Neural cell (in vitro differentiated cells): ENCODE results near the gene RERE. TPM values are rescaled to one million over a fixed set of nuclear protein-coding genes. Genes with fewer than 3 reads are reported as not detected.

Experiments used
- H2AFZ ChIP-seq: fragments of 200-600, 300-800 bp; sonication (generic), shearing (Covaris generic); 2 replicates; pipeline ENCODE4 v1.6.0; 2014; ENCODE audit warnings: low read depth, mild to moderate bottlenecking, antibody characterized with exemption, low read length, moderate library complexity
- H3F3A ChIP-seq: fragments of 200-600 bp; shearing (Covaris generic); 2 replicates; pipeline ENCODE4 v1.6.1; 2016; ENCODE audit warnings: mild to moderate bottlenecking, moderate library complexity, mixed read lengths, antibody characterized with exemption, low read length; ENCODE audit not compliant: insufficient read depth, poor library complexity, severe bottlenecking
- H3K27ac ChIP-seq: fragments of 200-600, 300-800 bp; sonication (generic), shearing (Covaris generic); 2 replicates; pipeline ENCODE4 v1.5.1; 2014; ENCODE audit warnings: mild to moderate bottlenecking, low read length, moderate library complexity
- H3K27me3 ChIP-seq: fragments of 300-800, 200-600 bp; sonication (generic), shearing (Covaris generic); 2 replicates; pipeline ENCODE4 v1.6.0; 2014; ENCODE audit warnings: mild to moderate bottlenecking, low read depth, low read length, moderate library complexity; ENCODE audit not compliant: insufficient read depth
- H3K36me3 ChIP-seq: fragments of 300-800, 200-600 bp; sonication (generic), shearing (Covaris generic); 2 replicates; pipeline ENCODE4 v1.5.1; 2014; ENCODE audit warnings: mild to moderate bottlenecking, antibody characterized with exemption, low read length, moderate library complexity; ENCODE audit not compliant: insufficient read depth
- H3K4me2 ChIP-seq: fragments of 300-800, 200-600 bp; sonication (generic), shearing (Covaris generic); 2 replicates; pipeline ENCODE4 v1.6.0; 2014; ENCODE audit warnings: mild to moderate bottlenecking, low read length
- H3K4me3 ChIP-seq: fragments of 300-800, 200-600 bp; sonication (generic), shearing (Covaris generic); 2 replicates; pipeline ENCODE4 v1.5.1; 2014; ENCODE audit warnings: mild to moderate bottlenecking, low read length, moderate library complexity
- H3K79me2 ChIP-seq: fragments of 200-600 bp; shearing (Covaris generic); replicated peaks from 2 replicates; pipeline ENCODE4 v1.6.0; 2014; ENCODE audit warnings: mild to moderate bottlenecking, low read length, moderate library complexity; ENCODE audit not compliant: insufficient read depth
- H3K9ac ChIP-seq: fragments of 300-800, 200-600 bp; sonication (generic), shearing (Covaris generic); 2 replicates; pipeline ENCODE4 v1.6.1; 2016; ENCODE audit warnings: mild to moderate bottlenecking, low read length, mixed read lengths
- H3K9me2 ChIP-seq: fragments of 200-600 bp; shearing (Covaris generic); 2 replicates; pipeline ENCODE4 v1.6.1; 2016; ENCODE audit warnings: mild to moderate bottlenecking, low read length, mixed read lengths; ENCODE audit not compliant: insufficient read depth
- H3K9me3 ChIP-seq: fragments of 200-600, 300-800 bp; sonication (generic), shearing (Covaris generic); 2 replicates; pipeline ENCODE4 v1.6.1; 2016; ENCODE audit warnings: mild to moderate bottlenecking, mixed run types, low read length, moderate library complexity, mixed read lengths
- H4K20me1 ChIP-seq: fragments of 200-600 bp; shearing (Covaris generic); 2 replicates; pipeline ENCODE4 v1.6.1; 2016; ENCODE audit warnings: mild to moderate bottlenecking, mixed run types; ENCODE audit not compliant: insufficient read depth
- CTCF ChIP-seq: fragments of 450-650 bp; IDR thresholded peaks from 2 replicates; pipeline ENCODE4 v1.5.1; 2014; ENCODE audit warnings: antibody characterized with exemption, mild to moderate bottlenecking, moderate library complexity; ENCODE audit not compliant: poor library complexity, severe bottlenecking
- EP300 ChIP-seq: fragments of 450-650 bp; conservative IDR thresholded peaks from 2 replicates; pipeline ENCODE4 v1.6.1; 2014; ENCODE audit warnings: antibody characterized with exemption, mild to moderate bottlenecking, moderate library complexity; ENCODE audit not compliant: poor library complexity, severe bottlenecking
- EZH2 ChIP-seq: fragments of 200-600, 300-800 bp; shearing (Covaris generic), sonication (generic); IDR thresholded peaks from 2 replicates; pipeline ENCODE4 v1.6.1; 2014; ENCODE audit warnings: antibody characterized with exemption, low read length, borderline replicate concordance, mild to moderate bottlenecking; ENCODE audit not compliant: insufficient read depth, poor library complexity, severe bottlenecking
- MXI1 ChIP-seq: fragments of 450-650 bp; conservative IDR thresholded peaks from 2 replicates; pipeline ENCODE4 v1.6.1; 2014; ENCODE audit warnings: antibody characterized with exemption, mild to moderate bottlenecking; ENCODE audit not compliant: poor library complexity, severe bottlenecking
- POLR2AphosphoS5 ChIP-seq: IDR thresholded peaks from 2 replicates; pipeline ENCODE4 v1.6.1; 2012
- RAD21 ChIP-seq: fragments of 450-650 bp; conservative IDR thresholded peaks from 2 replicates; pipeline ENCODE4 v1.6.1; 2014; ENCODE audit warnings: antibody characterized with exemption, mild to moderate bottlenecking, moderate library complexity
- REST ChIP-seq: IDR thresholded peaks from 2 replicates; pipeline ENCODE4 v1.6.1; 2012; ENCODE audit warnings: borderline replicate concordance
- SMC3 ChIP-seq: fragments of 450-650 bp; conservative IDR thresholded peaks from 2 replicates; pipeline ENCODE4 v1.6.1; 2014; ENCODE audit warnings: antibody characterized with exemption, mild to moderate bottlenecking, moderate library complexity; ENCODE audit not compliant: poor library complexity
- TAF1 ChIP-seq: IDR thresholded peaks from 2 replicates; pipeline ENCODE4 v1.6.1; 2012; ENCODE audit warnings: low read depth
- polyA plus RNA-seq: library from polyadenylated mRNA; depleted of rRNA; stranded (reverse); fragments of >200 nt; gene quantifications from 2 replicates; pipeline ENCODE4 v1.2.3, GENCODE V29; 2014

Gene RERE
- polyA plus RNA-seq, 1 donor from 2014 or later, result 21.0 TPM

GRCh38 chr1:8363186-8363766, 454.2 kb downstream of the RERE start:
- H2AFZ ChIP-seq, result no peak overlapping the region
- TF ChIP-seq POLR2AphosphoS5 (no peak), SMC3 (no peak), MXI1 (no peak), CTCF (no peak), TAF1 (no peak), EZH2 (no peak), EP300 (no peak), REST (no peak), RAD21 (no peak)
- no peak overlapping the region for H3K27ac ChIP-seq
- H4K20me1 ChIP-seq, result peaks cover 4% of the 10 kb centered on the region
- H3K4me2 ChIP-seq, result no peak overlapping the region
- no peak overlapping the region for H3K4me3 ChIP-seq
- H3K9me3 ChIP-seq, result no peaks in the 10 kb centered on the region
- no peak overlapping the region for H3K9ac ChIP-seq
- no peaks in the 10 kb centered on the region for H3K9me2 ChIP-seq
- peaks cover 23% of the 10 kb centered on the region for H3K79me2 ChIP-seq
- no peaks in the 10 kb centered on the region for H3K27me3 ChIP-seq
- H3F3A ChIP-seq, result no peaks in the 10 kb centered on the region
- H3K36me3 ChIP-seq, result no peaks in the 10 kb centered on the region

GRCh38 chr1:8362701-8363101, 454.7 kb downstream of the RERE start:
- no peak overlapping the region for H3K4me2 ChIP-seq
- peaks cover 20% of the 10 kb centered on the region for H3K79me2 ChIP-seq
- H3K4me3 ChIP-seq, result no peak overlapping the region
- H3K27ac ChIP-seq, result no peak overlapping the region
- no peaks in the 10 kb centered on the region for H3K27me3 ChIP-seq
- no peaks in the 10 kb centered on the region for H3K9me3 ChIP-seq
- H3K9me2 ChIP-seq, result no peaks in the 10 kb centered on the region
- no peak overlapping the region for H3K9ac ChIP-seq
- H4K20me1 ChIP-seq, result peaks cover 4% of the 10 kb centered on the region
- no peak overlapping the region for H2AFZ ChIP-seq
- no peaks in the 10 kb centered on the region for H3K36me3 ChIP-seq
- no peak for TF ChIP-seq POLR2AphosphoS5
- no peak for TF ChIP-seq REST
- no peak for TF ChIP-seq EP300
- TF ChIP-seq MXI1, result no peak
- no peak for TF ChIP-seq TAF1
- no peak for TF ChIP-seq RAD21
- no peaks in the 10 kb centered on the region for H3F3A ChIP-seq
